ENCODE data around the gene CLMP. TPM values are rescaled to one million over a fixed set of nuclear protein-coding genes. Genes with fewer than 3 reads are reported as not detected.

The CLMP gene
- total RNA-seq, 2 donors from 2014 or later = 6.7 to 13.2 TPM

GRCh38 chr11:123196060-123196714 is 1.1 kb upstream of the CLMP start:
- no peak for DNase-seq
- intact Hi-C loops (cut with DNase I, micrococcal nuclease) = no loop called here
- ATAC-seq = no peak

GRCh38 chr11:123194337-123195187 is 486 bp downstream of the CLMP start:
- DNase-seq (no peak), ATAC-seq (peak; percentile 64)
- intact Hi-C loops (cut with DNase I, micrococcal nuclease) = no loop called here

GRCh38 chr11:123193742-123194141 is 1.3 kb downstream of the CLMP start:
- DNase-seq = no peak
- intact Hi-C loops (cut with DNase I, micrococcal nuclease) = no loop called here
- ATAC-seq = no peak

GRCh38 chr11:123191939-123192338 is 3.1 kb downstream of the CLMP start:
- intact Hi-C loops (cut with DNase I, micrococcal nuclease) = no loop called here
- ATAC-seq (no peak), DNase-seq (no peak)

- no peak for ATAC-seq
- DNase-seq = no peak
- intact Hi-C loops (cut with DNase I, micrococcal nuclease) = no loop called here
Observed at GRCh38 chr11:123190518-123190917, 4.5 kb downstream of the CLMP start.

- intact Hi-C loops (cut with DNase I, micrococcal nuclease) = no loop called here
- no peak for ATAC-seq
Observed at GRCh38 chr11:123188508-123189165, 6.4 kb downstream of the CLMP start.

GRCh38 chr11:123187665-123188507 is 7.2 kb downstream of the CLMP start:
- intact Hi-C loops (cut with DNase I, micrococcal nuclease) = no loop called here
- DNase-seq (no peak), ATAC-seq (no peak)

More at GRCh38 chr11:123188508-123189165, 6.4 kb downstream of the CLMP start:
- no peak for DNase-seq

- no peak for DNase-seq
- intact Hi-C loops (cut with DNase I, micrococcal nuclease) = no loop called here
- no peak for ATAC-seq
Observed at GRCh38 chr11:123187248-123187647, 7.8 kb downstream of the CLMP start.

GRCh38 chr11:123186286-123186685 is 8.8 kb downstream of the CLMP start:
- no peak for ATAC-seq
- intact Hi-C loops (cut with DNase I, micrococcal nuclease) = no loop called here

GRCh38 chr11:123185326-123185725 is 9.7 kb downstream of the CLMP start:
- intact Hi-C loops (cut with DNase I, micrococcal nuclease) = no loop called here

More at GRCh38 chr11:123186286-123186685, 8.8 kb downstream of the CLMP start:
- DNase-seq = no peak

GRCh38 chr11:123184531-123184930 is 10.5 kb downstream of the CLMP start:
- ATAC-seq (no peak), DNase-seq (no peak)
- intact Hi-C loops (cut with DNase I, micrococcal nuclease) = no loop called here

More at GRCh38 chr11:123185326-123185725, 9.7 kb downstream of the CLMP start:
- no peak for DNase-seq
- no peak for ATAC-seq

- ATAC-seq (no peak), DNase-seq (no peak)
- intact Hi-C loops (cut with DNase I, micrococcal nuclease) = no loop called here
Observed at GRCh38 chr11:123183391-123184099, 11.5 kb downstream of the CLMP start.

- intact Hi-C loops (cut with DNase I, micrococcal nuclease) = no loop called here
- no peak for DNase-seq
- no peak for ATAC-seq
Observed at GRCh38 chr11:123181767-123182500, 13.1 kb downstream of the CLMP start.

GRCh38 chr11:123181075-123181474 is 14.0 kb downstream of the CLMP start:
- intact Hi-C loops (cut with DNase I, micrococcal nuclease) = no loop called here
- no peak for DNase-seq
- ATAC-seq = no peak

- intact Hi-C loops (cut with DNase I, micrococcal nuclease) = no loop called here
- no peak for DNase-seq
- no peak for ATAC-seq
Observed at GRCh38 chr11:123180574-123180973, 14.5 kb downstream of the CLMP start.

GRCh38 chr11:123180166-123180565 is 14.9 kb downstream of the CLMP start:
- ATAC-seq = no peak
- no peak for DNase-seq
- intact Hi-C loops (cut with DNase I, micrococcal nuclease) = no loop called here

GRCh38 chr11:123179586-123179985 is 15.5 kb downstream of the CLMP start:
- intact Hi-C loops (cut with DNase I, micrococcal nuclease) = no loop called here
- DNase-seq = peak in 1 of 2 donors; percentile 67
- ATAC-seq = peak; percentile 56

GRCh38 chr11:123178186-123178585 is 16.9 kb downstream of the CLMP start:
- intact Hi-C loops (cut with DNase I, micrococcal nuclease) = no loop called here
- no peak for ATAC-seq
- DNase-seq = no peak

Measured in left colon (tissue), 2 donors.